GM12891 (cell line): Measurements from ENCODE around the gene PLSCR4.
"Not testable (repeated sequence)": the region's sequence is repeated elsewhere in the genome, so short reads cannot be mapped to it uniquely, and the experiment has no call there.

Source experiments
- DNase-seq: peaks from one replicate; pipeline ENCODE4 v3.0.0; 2011; ENCODE audit warnings: low spot score; ENCODE audit not compliant: insufficient read length
- FAIRE-seq: peaks from 2 replicates; lab custom pipeline; 2011; peaks lifted over from hg19 to GRCh38; lab: Jason Lieb, UNC
- PAX5 ChIP-seq: IDR thresholded peaks from 2 replicates; pipeline ENCODE4 v1.6.1; 2011; ENCODE audit warnings: low read length, moderate library complexity, mild to moderate bottlenecking; ENCODE audit not compliant: insufficient read depth, severe bottlenecking
- POLR2A ChIP-seq: IDR thresholded peaks from 2 replicates; pipeline ENCODE4 v1.6.1; 2011; ENCODE audit warnings: low read depth, low read length, control low read depth
- POLR2AphosphoS5 ChIP-seq: IDR thresholded peaks from 2 replicates; pipeline ENCODE4 v1.6.1; 2011; ENCODE audit warnings: low read depth, low read length, control low read depth
- POU2F2 ChIP-seq: IDR thresholded peaks from 2 replicates; pipeline ENCODE4 v1.6.1; 2011; ENCODE audit warnings: low read depth, mild to moderate bottlenecking, control low read depth, low read length, moderate library complexity
- SPI1 ChIP-seq: IDR thresholded peaks from 2 replicates; pipeline ENCODE4 v1.6.1; 2011; ENCODE audit warnings: low read depth, low read length, control low read depth
- TAF1 ChIP-seq: IDR thresholded peaks from 2 replicates; pipeline ENCODE4 v1.6.1; 2011; ENCODE audit warnings: low read depth, low read length, control low read depth

The PLSCR4 gene

GRCh38 chr3:146273721-146274407 is 23.0 kb upstream of the PLSCR4 start:
- DNase-seq: no peak
- FAIRE-seq: no peak
- TF ChIP-seq PAX5 (no peak), POU2F2 (no peak), TAF1 (no peak), SPI1 (no peak), POLR2A (no peak), POLR2AphosphoS5 (no peak)

DNA sequence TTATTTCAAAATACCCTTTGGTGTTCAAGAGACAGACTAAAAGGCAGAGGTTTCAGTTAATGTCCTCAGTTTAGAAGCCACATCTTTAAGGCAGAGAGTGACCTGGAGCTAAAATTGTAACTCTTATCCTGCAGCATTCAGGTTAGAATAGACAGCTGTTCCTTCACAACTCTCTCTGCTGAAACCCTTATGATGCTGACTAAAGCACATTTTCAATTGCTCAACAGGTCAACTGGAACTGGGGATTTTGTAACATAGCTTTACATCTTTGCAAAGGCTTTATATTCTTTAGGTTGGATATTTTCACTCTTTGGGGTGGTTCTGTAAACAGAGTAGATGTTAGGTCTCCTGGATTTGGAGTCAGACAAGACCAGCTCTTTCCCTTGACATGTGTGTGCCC is 20.3 kb upstream of the PLSCR4 start:
- DNase-seq: no peak
- TF ChIP-seq PAX5 (no peak), POLR2A (no peak), POLR2AphosphoS5 (no peak), POU2F2 (no peak), SPI1 (no peak), TAF1 (no peak)
- no peak for FAIRE-seq

- DNase-seq (no peak), FAIRE-seq (no peak)
- no peak for TF ChIP-seq POLR2A
- no peak for TF ChIP-seq PAX5
- TF ChIP-seq POU2F2: no peak
- no peak for TF ChIP-seq TAF1
- TF ChIP-seq POLR2AphosphoS5: no peak
- no peak for TF ChIP-seq SPI1
These were observed 18.4 kb upstream of the PLSCR4 start for GRCh38 chr3:146269271-146269670.

DNA sequence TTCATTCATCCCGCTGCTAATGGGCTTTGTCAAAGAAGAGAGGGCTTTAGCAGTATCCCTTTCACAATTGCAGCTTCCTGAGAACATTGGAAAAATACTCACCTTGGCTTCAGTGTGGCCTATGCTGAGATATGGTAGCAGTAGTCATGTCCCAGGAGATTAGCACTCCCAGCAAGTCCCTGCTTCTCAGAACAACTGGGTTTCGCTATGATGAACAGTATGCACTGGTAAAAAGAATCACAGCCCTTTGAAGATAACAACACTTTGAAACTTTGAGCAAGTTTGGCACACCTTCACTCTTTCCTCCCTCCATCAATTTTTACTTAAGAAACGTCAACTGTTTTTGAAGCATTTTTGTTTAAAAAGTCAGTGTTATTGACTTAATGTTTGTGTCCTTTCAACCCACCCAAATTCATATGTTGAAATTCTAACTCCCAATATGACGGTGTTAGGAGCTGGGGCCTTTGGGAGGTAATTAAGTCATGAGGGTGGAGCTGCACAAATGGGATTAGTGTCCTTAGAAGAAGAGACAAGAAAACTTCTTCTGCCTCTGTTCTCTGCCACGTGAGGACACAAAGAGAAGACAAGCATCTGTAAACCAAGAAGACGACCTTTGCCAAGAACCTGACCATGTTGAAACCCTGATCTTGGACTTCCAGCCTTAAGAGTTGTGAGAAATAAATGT is 17.8 kb upstream of the PLSCR4 start:
- TF ChIP-seq PAX5 (no peak), POLR2A (no peak), TAF1 (no peak), POU2F2 (no peak), SPI1 (no peak), POLR2AphosphoS5 (no peak)
- DNase-seq (no peak), FAIRE-seq (no peak)

GRCh38 chr3:146265720-146266119 is 14.8 kb upstream of the PLSCR4 start:
- TF ChIP-seq SPI1 (no peak), POLR2A (no peak), POLR2AphosphoS5 (no peak), TAF1 (no peak), POU2F2 (no peak), PAX5 (no peak)
- DNase-seq (no peak), FAIRE-seq (no peak)

GRCh38 chr3:146262371-146263110 is 11.6 kb upstream of the PLSCR4 start:
- no peak for TF ChIP-seq POLR2AphosphoS5
- TF ChIP-seq SPI1: no peak
- no peak for TF ChIP-seq POU2F2
- TF ChIP-seq POLR2A: no peak
- TF ChIP-seq PAX5: no peak
- no peak for TF ChIP-seq TAF1
- FAIRE-seq (no peak), DNase-seq (no peak)

GRCh38 chr3:146259880-146260589 is 9.1 kb upstream of the PLSCR4 start:
- no peak for FAIRE-seq
- DNase-seq: no peak
- TF ChIP-seq TAF1 (no peak), PAX5 (no peak), POU2F2 (no peak), POLR2A (no peak), SPI1 (no peak), POLR2AphosphoS5 (no peak)

DNA sequence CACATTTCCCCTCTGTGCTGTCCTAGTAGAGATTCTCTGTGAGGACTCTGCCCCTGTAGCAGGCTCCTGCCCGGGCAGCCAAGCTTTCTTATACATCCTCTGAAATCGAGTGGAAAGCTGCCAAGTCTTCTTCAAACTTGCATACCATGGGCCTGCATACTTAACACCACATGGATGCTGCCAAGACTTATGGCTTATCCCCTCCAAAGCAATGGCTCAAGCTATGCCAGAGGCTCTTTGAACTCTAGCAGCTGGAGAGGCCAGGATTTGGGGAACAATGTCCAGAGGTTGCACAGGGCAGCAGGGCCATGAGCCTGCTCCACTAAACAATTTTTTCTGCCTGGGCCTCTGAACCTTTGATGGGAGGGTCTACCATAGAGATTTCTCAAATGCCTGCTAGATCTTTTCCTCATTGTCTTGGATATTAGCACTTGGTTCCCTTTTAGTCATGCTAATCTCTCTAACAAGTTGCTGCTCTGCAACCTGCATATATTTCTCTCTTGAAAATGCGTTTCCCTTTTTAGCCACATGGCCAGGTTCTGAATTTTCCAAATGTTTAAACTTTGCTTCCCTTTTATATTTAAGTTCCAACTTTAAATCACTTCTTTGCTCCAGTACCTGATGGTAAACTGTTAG is 6.1 kb upstream of the PLSCR4 start:
- DNase-seq (no peak), FAIRE-seq (no peak)
- TF ChIP-seq SPI1: no peak
- TF ChIP-seq POU2F2: no peak
- TF ChIP-seq POLR2AphosphoS5: no peak
- no peak for TF ChIP-seq TAF1
- no peak for TF ChIP-seq PAX5
- TF ChIP-seq POLR2A: no peak

DNA sequence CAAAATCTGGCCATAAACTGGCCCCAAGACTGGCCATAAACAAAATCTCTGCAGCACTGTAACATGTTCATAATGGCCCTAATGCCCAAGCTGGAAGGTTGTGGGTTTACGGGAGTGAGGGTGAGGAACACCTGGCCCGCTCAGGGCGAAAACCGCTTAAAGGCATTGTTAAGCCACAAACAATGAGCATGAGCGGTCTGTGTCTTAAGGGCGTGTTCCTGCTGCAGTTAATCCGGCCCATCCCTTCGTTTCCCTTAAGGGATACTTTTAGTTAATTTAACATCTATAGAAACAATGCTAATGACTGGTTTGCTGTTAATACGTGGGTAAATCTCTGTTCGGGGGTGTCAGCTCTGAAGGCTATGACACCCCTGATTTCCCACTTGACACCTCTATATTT is 1.5 kb upstream of the PLSCR4 start:
- not testable (repeated sequence) for FAIRE-seq, DNase-seq
